Measurements from ENCODE around the gene WDR20.

Gene WDR20

GRCh38 chr14:102187044-102187443, 47.3 kb downstream of the WDR20 start:
- no peaks in the 10 kb centered on the region for H3K9me3 Mint-ChIP-seq
- H3K36me3 Mint-ChIP-seq, result peaks cover 3 to 7% of the 10 kb centered on the region in 2 donors
- DNase-seq, result no peak
- H3K4me3 Mint-ChIP-seq, result no peak overlapping the region
- peaks cover 35 to 67% of the 10 kb centered on the region in 2 donors for H3K4me1 Mint-ChIP-seq
- ATAC-seq (replicated peaks), result no peak
- H3K27me3 Mint-ChIP-seq, result no peaks in the 10 kb centered on the region
- H3K27ac Mint-ChIP-seq, result no peak overlapping the region

- peak overlapping the region; percentile 68 for H3K27ac Mint-ChIP-seq
- H3K4me3 Mint-ChIP-seq, result no peak overlapping the region
- no peaks in the 10 kb centered on the region for H3K27me3 Mint-ChIP-seq
- DNase-seq (no peak), ATAC-seq (replicated peaks) (no peak)
- peaks cover 3 to 7% of the 10 kb centered on the region in 2 donors for H3K36me3 Mint-ChIP-seq
- peaks cover 33 to 67% of the 10 kb centered on the region in 2 donors for H3K4me1 Mint-ChIP-seq
- H3K9me3 Mint-ChIP-seq, result no peaks in the 10 kb centered on the region
Measured at GRCh38 chr14:102187568-102188001, 47.9 kb downstream of the WDR20 start.

- peaks cover 3 to 8% of the 10 kb centered on the region in 2 donors for H3K36me3 Mint-ChIP-seq
Measured at GRCh38 chr14:102188187-102188586, 48.5 kb downstream of the WDR20 start.

GRCh38 chr14:102189874-102190273, 50.2 kb downstream of the WDR20 start:
- Mint-ChIP-seq H3K9me3 (no peaks in the 10 kb centered on the region), H3K4me3 (no peak overlapping the region), H3K4me1 (peaks cover 25 to 66% of the 10 kb centered on the region in 2 donors), H3K36me3 (peaks cover 3 to 6% of the 10 kb centered on the region in 2 donors), H3K27ac (no peak overlapping the region), H3K27me3 (no peaks in the 10 kb centered on the region)
- DNase-seq, result no peak
- no peak for ATAC-seq (replicated peaks)

More at GRCh38 chr14:102188187-102188586, 48.5 kb downstream of the WDR20 start:
- ATAC-seq (replicated peaks), result no peak
- DNase-seq, result no peak
- H3K4me3 Mint-ChIP-seq, result no peak overlapping the region
- H3K27ac Mint-ChIP-seq, result no peak overlapping the region
- H3K4me1 Mint-ChIP-seq, result peaks cover 31 to 67% of the 10 kb centered on the region in 2 donors
- no peaks in the 10 kb centered on the region for H3K27me3 Mint-ChIP-seq
- H3K9me3 Mint-ChIP-seq, result no peaks in the 10 kb centered on the region

GRCh38 chr14:102192840-102193502, 53.3 kb downstream of the WDR20 start:
- Mint-ChIP-seq H3K27me3 (no peaks in the 10 kb centered on the region), H3K27ac (peak overlapping the region; percentile 53), H3K4me1 (peaks cover 19 to 52% of the 10 kb centered on the region in 2 donors), H3K9me3 (no peaks in the 10 kb centered on the region), H3K4me3 (no peak overlapping the region), H3K36me3 (peaks cover 10 to 24% of the 10 kb centered on the region in 2 donors)
- ATAC-seq (replicated peaks) (no peak), DNase-seq (no peak)

GRCh38 chr14:102194856-102195255, 55.2 kb downstream of the WDR20 start:
- peak; percentile 54 to 61 for ATAC-seq (replicated peaks)
- Mint-ChIP-seq H3K27ac (no peak overlapping the region), H3K9me3 (no peaks in the 10 kb centered on the region), H3K36me3 (peaks cover 16 to 36% of the 10 kb centered on the region in 2 donors), H3K4me1 (peaks cover 20 to 51% of the 10 kb centered on the region in 2 donors), H3K4me3 (no peak overlapping the region), H3K27me3 (no peaks in the 10 kb centered on the region)
- no peak for DNase-seq

- Mint-ChIP-seq H3K4me1 (peaks cover 22 to 46% of the 10 kb centered on the region in 2 donors), H3K27me3 (no peaks in the 10 kb centered on the region), H3K36me3 (peaks cover 15 to 39% of the 10 kb centered on the region in 2 donors), H3K4me3 (no peak overlapping the region), H3K9me3 (no peaks in the 10 kb centered on the region), H3K27ac (no peak overlapping the region)
- DNase-seq, result no peak
- no peak for ATAC-seq (replicated peaks)
Measured at GRCh38 chr14:102195446-102195845, 55.7 kb downstream of the WDR20 start.

- DNase-seq, result no peak
- Mint-ChIP-seq H3K9me3 (no peaks in the 10 kb centered on the region), H3K4me1 (peaks cover 24 to 46% of the 10 kb centered on the region in 2 donors), H3K36me3 (peaks cover 16 to 42% of the 10 kb centered on the region in 2 donors), H3K4me3 (no peak overlapping the region), H3K27me3 (no peaks in the 10 kb centered on the region), H3K27ac (peak overlapping the region; percentile 37)
- no peak for ATAC-seq (replicated peaks)
Measured at GRCh38 chr14:102196039-102196901, 56.6 kb downstream of the WDR20 start.

GRCh38 chr14:102196902-102197230, 57.2 kb downstream of the WDR20 start:
- Mint-ChIP-seq H3K4me1 (peaks cover 29 to 50% of the 10 kb centered on the region in 2 donors), H3K36me3 (peaks cover 19 to 48% of the 10 kb centered on the region in 2 donors), H3K9me3 (no peaks in the 10 kb centered on the region), H3K27me3 (no peaks in the 10 kb centered on the region), H3K4me3 (no peak overlapping the region), H3K27ac (no peak overlapping the region)
- no peak for ATAC-seq (replicated peaks)
- DNase-seq, result no peak

- no peak for DNase-seq
- Mint-ChIP-seq H3K9me3 (no peaks in the 10 kb centered on the region), H3K4me3 (no peak overlapping the region), H3K36me3 (peaks cover 19 to 52% of the 10 kb centered on the region in 2 donors), H3K27me3 (no peaks in the 10 kb centered on the region), H3K27ac (peak overlapping the region; percentile 2), H3K4me1 (peaks cover 32 to 55% of the 10 kb centered on the region in 2 donors)
- ATAC-seq (replicated peaks), result no peak
Measured at GRCh38 chr14:102197317-102197853, 57.7 kb downstream of the WDR20 start.

GRCh38 chr14:102200690-102201352, 61.1 kb downstream of the WDR20 start:
- H3K4me1 Mint-ChIP-seq, result peaks cover 29 to 44% of the 10 kb centered on the region in 2 donors
- peak; percentile 9 to 26 for ATAC-seq (replicated peaks)
- no peak for DNase-seq
- no peaks in the 10 kb centered on the region for H3K9me3 Mint-ChIP-seq
- H3K27ac Mint-ChIP-seq, result no peak overlapping the region
- peaks cover 23 to 63% of the 10 kb centered on the region in 2 donors for H3K36me3 Mint-ChIP-seq
- H3K27me3 Mint-ChIP-seq, result no peaks in the 10 kb centered on the region
- no peak overlapping the region for H3K4me3 Mint-ChIP-seq

GRCh38 chr14:102201353-102201738, 61.6 kb downstream of the WDR20 start:
- Mint-ChIP-seq H3K9me3 (no peaks in the 10 kb centered on the region), H3K4me3 (peak overlapping the region; percentile 4 to 31), H3K36me3 (peaks cover 23 to 60% of the 10 kb centered on the region in 2 donors), H3K27me3 (no peaks in the 10 kb centered on the region), H3K27ac (no peak overlapping the region), H3K4me1 (peaks cover 29 to 44% of the 10 kb centered on the region in 2 donors)
- ATAC-seq (replicated peaks) (peak; percentile 41 to 73), DNase-seq (no peak)

GRCh38 chr14:102201776-102202175, 62.1 kb downstream of the WDR20 start:
- Mint-ChIP-seq H3K27me3 (no peaks in the 10 kb centered on the region), H3K9me3 (no peaks in the 10 kb centered on the region), H3K4me3 (peak overlapping the region; percentile 21 to 31), H3K4me1 (peaks cover 29 to 44% of the 10 kb centered on the region in 2 donors), H3K36me3 (peaks cover 23 to 61% of the 10 kb centered on the region in 2 donors), H3K27ac (peak overlapping the region; percentile 77)
- DNase-seq (no peak), ATAC-seq (replicated peaks) (peak in 1 of 2 donors; percentile 5)

- DNase-seq (no peak), ATAC-seq (replicated peaks) (peak; percentile 89 to 90)
- Mint-ChIP-seq H3K36me3 (peaks cover 21 to 63% of the 10 kb centered on the region in 2 donors), H3K4me1 (peaks cover 25 to 34% of the 10 kb centered on the region in 2 donors), H3K27me3 (no peaks in the 10 kb centered on the region), H3K27ac (no peak overlapping the region), H3K4me3 (no peak overlapping the region), H3K9me3 (no peaks in the 10 kb centered on the region)
Measured at GRCh38 chr14:102202944-102203343, 63.2 kb downstream of the WDR20 start.

Measured in stimulated activated naive B cell treated with anti-CD40 and anti-IgM and Interleukin-4, amounts not matched to agents 10 μg/mL and 1 μg/mL and 100 μg/mL, for 72 hours (primary cell).